A549 (cell line): ENCODE measurements around the gene EFEMP1.

Experiments used
- CEBPB ChIP-seq, 2 experiments: fragments of >200 bp in 1 of 2; sonication (Bioruptor Twin) in 1 of 2; formaldehyde crosslinking in 1 of 2; IDR thresholded peaks; 2 replicates each; pipeline ENCODE4 v1.6.1; 2012 to 2016
- EP300 ChIP-seq, 2 experiments: fragments of >200 bp; sonication (Bioruptor Twin); formaldehyde crosslinking; IDR thresholded peaks; 2 replicates in 1 of 2; 3 replicates in 1 of 2; pipeline ENCODE4 v1.6.1; 2016 to 2017
- KDM1A ChIP-seq: fragments of 200-600 bp; sonication (generic); IDR thresholded peaks from 2 replicates; pipeline ENCODE4 v1.6.1; 2016; ENCODE audit warnings: low read depth, mild to moderate bottlenecking
- MAX ChIP-seq: IDR thresholded peaks from 2 replicates; pipeline ENCODE4 v1.6.1; 2012
- USF2 ChIP-seq: fragments of 450-650 bp; IDR thresholded peaks from 2 replicates; pipeline ENCODE4 v1.6.1; 2014; ENCODE audit warnings: antibody characterized with exemption

- TF ChIP-seq EP300 (IDR thresholded peaks at IDR 0.05), result no peak
- TF ChIP-seq KDM1A, result no peak
- TF ChIP-seq CEBPB (IDR thresholded peaks at IDR 0.05), result no peak
- TF ChIP-seq USF2, result no peak
- TF ChIP-seq MAX, result no peak
These were observed 77.2 kb downstream of the EFEMP1 start for GRCh38 chr2:55846426-55846825.
